GM10266 (cell line): ENCODE measurements around the gene MYL12B.

Experiments used
- DNase-seq: peaks from one replicate; pipeline ENCODE4 v3.0.0; 2012; ENCODE audit errors: extremely low spot score
- TF ChIP-seq, protein P1 (sequence below): IDR thresholded peaks from 2 replicates; pipeline ENCODE4 v1.5.1; 2012; ENCODE audit warnings: mild to moderate bottlenecking, low read depth; ENCODE audit not compliant: control insufficient read depth, insufficient read depth; ENCODE audit errors: missing control alignments

MYL12B gene

DNA sequence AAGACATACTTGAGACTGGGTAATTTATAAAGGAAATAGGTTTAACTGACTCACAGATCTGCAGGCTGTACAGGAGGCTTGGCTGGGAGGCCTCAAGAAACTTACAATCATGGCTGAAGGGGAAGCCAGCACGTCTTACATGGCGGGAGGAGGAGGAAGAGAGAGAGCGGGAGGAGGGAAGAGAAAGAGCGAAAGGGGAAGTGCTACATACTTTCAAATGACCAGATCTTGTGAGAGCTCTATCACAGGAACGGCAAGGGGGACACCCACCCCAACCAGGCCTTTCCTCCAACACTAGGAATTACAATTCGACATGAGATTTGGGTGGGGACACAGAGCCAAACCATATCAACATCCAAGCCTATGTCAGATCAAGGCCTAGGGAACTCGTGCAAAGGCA, 24.2 kb downstream of the MYL12B start:
- TF ChIP-seq, protein P1, sequence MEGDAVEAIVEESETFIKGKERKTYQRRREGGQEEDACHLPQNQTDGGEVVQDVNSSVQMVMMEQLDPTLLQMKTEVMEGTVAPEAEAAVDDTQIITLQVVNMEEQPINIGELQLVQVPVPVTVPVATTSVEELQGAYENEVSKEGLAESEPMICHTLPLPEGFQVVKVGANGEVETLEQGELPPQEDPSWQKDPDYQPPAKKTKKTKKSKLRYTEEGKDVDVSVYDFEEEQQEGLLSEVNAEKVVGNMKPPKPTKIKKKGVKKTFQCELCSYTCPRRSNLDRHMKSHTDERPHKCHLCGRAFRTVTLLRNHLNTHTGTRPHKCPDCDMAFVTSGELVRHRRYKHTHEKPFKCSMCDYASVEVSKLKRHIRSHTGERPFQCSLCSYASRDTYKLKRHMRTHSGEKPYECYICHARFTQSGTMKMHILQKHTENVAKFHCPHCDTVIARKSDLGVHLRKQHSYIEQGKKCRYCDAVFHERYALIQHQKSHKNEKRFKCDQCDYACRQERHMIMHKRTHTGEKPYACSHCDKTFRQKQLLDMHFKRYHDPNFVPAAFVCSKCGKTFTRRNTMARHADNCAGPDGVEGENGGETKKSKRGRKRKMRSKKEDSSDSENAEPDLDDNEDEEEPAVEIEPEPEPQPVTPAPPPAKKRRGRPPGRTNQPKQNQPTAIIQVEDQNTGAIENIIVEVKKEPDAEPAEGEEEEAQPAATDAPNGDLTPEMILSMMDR: no peak
- DNase-seq: no peak

DNA sequence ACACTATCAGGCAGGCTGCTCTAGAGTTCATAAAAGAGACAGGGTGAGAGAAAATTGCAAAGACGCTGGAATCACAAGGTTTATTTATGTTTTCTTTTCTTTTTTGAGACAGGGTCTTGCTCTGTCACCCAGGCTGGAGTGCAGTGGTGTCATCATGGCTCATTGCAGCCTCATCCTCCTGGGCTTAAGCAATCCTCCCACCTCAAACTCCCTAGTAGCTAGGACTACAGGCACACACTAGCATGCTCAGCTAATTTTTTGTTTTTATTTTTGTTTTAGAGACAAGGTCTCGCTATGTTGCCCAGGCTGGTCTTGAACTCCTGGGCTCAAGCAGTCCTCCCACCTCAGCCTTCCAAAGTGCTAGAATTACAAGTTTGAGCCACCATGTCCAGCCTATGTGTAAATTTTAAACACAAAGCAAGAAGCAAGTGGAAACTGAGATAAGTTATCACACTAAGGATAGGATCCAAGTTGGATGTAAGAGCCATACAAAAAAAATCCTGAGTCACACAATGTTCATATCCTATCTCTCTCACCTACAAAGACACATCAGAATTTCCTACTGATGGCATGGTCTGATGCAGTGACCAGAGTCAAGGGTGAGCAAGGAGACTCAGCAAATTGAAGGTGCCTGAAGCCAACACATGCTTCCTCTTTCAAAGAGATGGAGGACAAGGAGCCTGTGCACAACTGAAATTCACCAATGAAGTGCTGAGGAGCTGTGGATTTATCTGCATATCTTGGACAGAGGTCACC, 31.4 kb downstream of the MYL12B start:
- TF ChIP-seq, protein P1: no peak
- no peak for DNase-seq

DNA sequence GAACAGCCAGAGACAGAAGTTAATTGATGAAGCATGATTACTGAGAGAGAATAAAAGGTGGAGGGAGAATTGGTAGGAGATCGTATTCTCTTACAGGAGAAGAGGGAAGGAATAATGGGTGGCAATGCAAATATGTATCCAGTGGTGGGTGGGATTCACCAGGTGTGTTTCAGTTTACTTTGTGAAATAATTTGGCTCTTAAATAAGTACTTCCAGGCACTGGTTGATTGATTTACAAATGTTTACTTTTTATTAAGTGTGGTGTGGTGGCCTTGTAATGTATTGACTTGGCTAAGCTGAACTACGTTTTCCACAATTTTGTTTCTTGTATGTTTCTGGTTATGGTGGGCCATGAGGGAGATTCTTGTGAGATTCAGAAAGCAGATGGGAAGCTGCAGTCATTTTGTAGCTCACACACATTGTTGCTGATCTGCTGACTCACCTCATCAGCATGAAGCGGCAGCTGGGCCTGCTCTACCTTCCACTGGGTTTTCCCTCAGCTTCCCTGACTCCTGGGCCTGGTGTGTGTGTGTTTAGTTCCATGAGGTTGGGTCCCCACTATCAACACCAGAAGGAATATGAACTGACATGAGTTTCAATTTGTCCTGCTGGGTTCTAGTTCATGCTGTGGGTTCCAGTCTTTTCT, 32.6 kb downstream of the MYL12B start:
- DNase-seq: no peak
- TF ChIP-seq, protein P1: no peak

DNA sequence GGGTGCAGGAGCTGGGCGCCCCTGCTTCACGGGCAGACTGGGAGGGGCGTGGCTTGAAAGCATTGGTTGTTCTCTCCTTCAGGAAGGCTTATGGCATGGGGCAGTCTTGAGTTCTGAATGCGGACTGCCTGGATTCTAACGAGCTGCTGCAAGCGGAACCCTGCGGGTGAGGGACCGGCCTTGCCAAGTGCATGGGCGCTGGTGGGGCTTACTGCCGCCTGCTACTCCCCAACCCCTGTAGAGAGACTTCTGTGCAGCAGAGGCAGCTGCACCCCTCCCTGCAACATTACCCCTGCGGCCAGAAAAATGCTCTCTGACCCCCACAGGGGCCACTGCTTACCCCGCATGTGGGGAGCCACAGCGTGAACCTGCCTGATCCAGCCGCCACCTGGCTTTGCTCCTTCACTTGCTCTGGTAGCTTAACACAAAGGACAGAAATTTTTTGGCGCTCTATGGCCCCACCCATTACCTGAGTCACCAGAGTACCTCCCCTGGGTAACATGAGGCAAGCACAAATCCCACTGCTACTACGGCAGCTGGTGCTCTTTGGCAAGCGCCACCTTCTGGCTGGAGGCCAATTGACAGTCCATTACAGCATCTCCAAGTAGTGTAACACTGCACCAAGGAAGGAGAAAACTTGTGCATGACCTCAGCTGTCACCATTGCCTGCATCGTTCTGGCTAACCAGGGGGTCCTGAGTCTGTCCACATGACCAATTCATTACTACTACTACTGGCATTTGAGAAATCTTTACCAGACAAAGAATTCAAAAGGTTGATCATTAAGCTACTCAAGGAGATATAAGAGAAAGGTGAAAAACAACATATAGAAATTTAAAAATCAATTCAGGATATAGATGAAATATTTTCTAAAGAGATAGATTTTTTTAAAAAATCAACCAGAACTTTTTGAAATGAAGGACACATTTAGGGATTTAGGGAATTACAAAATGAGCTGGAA, 35.4 kb downstream of the MYL12B start:
- DNase-seq: peak; percentile 71
- TF ChIP-seq, protein P1: peak; percentile 98

DNA sequence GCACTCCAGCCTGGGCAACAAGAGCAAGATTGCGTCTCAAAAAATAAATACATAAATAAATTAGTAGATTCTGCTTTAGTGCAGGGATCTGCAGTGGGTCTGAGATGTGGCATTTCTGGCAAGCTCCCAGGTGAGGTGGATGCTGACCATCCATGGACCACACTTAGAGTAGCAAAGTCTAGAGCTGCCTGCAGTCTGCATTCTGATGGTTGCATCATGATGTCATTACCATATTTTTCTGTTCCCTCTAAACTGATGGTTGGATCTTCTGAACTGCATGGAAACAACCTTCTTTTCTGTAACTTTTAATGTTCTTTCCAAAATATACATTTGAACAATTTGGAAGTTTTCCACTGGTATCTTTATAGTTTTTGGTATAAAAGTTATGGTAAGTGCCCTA, 42.9 kb downstream of the MYL12B start:
- TF ChIP-seq, protein P1: no peak
- DNase-seq: no peak

DNA sequence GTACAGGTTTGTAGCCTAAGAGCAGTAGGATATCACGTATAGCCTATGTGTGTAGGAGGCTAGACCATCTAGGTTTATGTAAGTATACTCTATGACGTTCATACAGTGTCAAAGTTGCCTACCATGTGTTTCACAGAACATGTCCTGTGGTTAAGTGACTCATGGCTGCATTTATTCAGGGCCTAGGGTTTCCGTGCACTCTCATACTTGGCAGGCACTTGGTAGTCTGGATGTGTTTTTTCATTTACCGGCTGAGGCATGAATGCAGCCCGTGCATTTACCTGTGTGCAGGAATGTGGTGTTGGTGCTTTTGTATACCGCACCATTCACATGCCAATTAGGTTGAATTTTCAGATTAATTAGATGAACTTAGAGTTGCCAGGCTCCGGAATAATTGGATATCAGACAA, 43.4 kb downstream of the MYL12B start:
- DNase-seq: no peak
- TF ChIP-seq, protein P1: no peak
